GM18907 (cell line): Measurements from ENCODE around the gene ABO.
"Not testable (repeated sequence)": the region's sequence is repeated elsewhere in the genome, so short reads cannot be mapped to it uniquely, and the experiment has no call there.

Experiments
- ATAC-seq: cut with Tn5 transposase; IDR thresholded peaks from one replicate; pipeline ENCODE4 v1.9.1; 2021; ENCODE audit warnings: mild to moderate bottlenecking, moderate library complexity; ENCODE audit not compliant: unreplicated experiment

The ABO gene

DNA sequence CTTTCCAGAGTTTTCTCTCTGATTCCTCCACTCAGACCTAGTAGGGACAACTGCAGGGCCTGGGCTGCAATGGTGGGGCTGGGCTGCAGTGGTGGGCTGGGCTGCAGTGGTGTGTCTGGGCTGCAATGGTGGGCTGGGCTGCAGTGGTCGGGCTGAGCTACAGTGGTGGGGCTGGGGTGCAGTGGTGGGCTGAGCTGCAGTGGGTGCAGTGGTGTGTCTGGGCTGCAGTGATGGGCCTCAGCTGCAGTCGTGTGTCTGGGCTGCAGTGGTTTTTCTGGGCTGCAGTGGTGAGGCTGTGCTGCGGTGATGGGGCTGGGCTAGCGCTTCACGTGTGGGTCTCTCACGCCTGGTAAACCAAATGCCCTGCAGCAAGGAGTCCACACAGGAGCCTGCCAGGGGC, 27.4 kb downstream of the ABO start:
- no peak for ATAC-seq

DNA sequence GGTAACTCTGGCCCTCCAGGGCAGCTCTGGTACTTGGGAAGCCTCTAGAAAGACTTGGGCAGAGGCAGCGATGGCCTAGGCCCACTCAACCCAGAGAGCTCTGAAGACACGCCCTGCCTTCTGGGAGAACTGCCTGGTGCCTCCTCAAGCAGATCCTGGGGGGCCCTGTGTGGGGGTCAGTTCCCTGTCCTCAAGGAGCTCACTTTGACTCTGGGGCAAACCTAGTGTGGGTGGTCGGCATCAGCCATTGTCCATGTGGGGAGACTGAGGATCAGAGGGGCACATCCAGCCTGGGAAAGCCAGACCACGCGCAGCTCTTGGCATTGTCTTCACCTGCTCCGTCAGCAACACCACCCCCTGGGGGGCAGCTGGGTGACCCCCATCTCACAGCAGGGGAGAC, 28.0 kb downstream of the ABO start:
- ATAC-seq, result no peak

DNA sequence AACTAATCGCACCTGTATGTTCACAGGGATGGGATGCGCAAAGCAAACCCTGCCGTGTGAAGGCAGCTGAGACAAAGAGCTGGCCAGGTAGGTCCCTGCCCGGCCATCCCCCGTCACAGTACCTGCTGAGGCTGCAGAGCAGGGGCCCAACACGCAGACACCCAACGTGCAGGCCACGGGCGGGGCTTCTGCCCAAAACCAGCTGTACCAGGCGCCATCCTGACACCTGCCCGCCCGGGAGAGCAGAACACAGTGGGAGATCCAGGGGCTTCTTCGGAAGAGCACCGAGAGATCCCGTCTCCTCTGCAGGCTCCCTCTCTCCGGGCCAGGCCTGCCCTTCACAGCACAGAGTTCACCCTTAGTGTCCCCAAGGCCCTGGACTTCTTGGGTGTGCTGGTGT, 28.4 kb downstream of the ABO start:
- ATAC-seq, result no peak

DNA sequence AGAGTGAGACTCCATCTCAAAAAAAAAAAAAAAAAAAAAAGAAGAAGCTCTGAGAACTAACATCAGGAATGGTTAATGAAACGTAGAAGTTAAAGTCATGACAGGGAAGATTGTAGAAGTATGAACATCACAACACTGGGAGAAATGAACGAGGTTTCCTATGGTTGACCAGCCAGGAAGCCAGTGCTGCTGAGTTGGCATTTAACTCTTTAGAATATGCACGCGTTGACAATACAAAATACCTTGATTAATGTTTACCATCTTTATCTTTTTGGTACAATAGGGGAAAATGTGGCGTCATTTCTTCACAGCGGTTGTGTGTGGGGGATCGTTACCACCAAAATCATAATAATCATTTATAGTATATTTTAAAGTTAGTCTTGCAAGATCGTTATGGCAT, 32.0 kb downstream of the ABO start:
- ATAC-seq, result no peak

DNA sequence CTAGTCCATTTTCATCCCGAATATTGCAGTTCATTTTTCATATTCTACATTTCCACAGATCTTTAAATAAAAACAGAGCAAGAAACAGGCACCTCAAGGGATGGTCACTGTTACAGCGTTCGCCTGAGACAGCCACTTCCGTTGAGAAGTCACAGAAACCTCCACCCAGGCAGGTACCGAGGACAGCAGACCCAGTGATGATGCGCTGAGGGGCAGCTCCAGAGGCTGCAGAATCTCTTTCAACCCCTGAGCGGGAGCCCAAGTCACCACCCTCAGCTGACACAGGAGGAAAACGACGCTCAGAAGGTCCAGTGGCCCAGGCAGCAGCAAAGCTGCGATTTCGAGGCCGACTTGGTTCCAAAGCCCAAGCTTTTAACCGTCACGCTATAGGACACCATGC, 32.8 kb downstream of the ABO start:
- ATAC-seq, result no peak

DNA sequence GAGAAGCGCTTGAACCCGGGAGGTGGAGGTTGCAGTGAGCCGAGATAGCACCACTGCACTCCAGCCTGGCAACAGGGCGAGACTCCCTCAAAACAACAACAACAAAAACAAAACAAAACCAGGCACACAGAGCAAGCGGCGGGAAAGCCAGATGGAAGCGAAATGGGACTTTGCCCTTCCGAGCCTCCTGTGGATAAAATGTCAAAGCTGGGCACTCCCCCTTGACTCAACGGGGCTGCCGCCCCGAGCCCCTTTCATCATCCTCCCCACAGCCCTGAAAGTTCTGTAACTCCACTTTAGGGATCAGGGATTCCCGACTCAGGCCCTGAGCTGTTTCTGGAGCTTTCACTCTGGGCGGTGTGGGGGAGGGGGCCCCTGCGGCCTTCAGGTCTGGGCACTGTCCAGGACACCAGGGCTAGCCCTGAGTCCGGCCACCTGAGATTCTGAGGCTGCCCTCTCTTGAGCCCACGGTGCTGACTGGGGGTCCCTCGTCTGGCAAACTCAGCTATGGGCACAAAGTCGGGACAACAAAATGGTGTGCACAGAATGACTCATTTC, 35.4 kb downstream of the ABO start:
- no peak for ATAC-seq

DNA sequence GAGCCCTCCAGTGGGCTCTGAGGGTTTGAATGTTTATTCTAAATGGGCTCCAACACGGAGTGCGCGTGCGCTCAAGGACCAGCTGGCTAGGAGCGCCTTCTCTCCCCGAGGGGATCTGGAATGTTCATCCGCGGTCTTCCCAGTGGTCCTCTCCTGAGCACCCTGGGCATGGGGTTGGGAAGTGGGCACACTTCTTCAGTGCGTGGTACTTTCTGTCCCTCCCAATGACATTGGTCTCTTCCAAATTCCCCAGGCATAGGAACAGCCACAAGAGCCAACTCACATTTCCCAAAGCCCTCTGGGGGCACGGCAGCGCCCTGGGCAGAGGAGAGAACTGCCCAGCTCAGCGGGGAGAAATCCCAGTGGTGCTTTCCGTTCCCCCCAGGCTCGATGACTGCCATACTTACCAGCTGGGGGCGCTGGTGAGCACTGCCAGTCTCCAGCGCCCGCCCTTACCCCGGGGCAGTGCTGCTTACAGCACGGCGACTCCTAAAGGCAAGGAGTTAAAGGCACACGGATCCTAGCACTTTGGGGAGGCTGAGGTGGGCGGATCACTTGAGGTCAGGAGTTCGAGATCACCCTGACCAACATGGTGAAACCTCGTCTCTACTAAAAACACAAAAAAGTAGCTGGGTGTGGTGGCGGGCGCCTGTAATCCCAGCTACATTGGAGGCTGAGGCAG, 36.0 kb downstream of the ABO start:
- no peak for ATAC-seq

DNA sequence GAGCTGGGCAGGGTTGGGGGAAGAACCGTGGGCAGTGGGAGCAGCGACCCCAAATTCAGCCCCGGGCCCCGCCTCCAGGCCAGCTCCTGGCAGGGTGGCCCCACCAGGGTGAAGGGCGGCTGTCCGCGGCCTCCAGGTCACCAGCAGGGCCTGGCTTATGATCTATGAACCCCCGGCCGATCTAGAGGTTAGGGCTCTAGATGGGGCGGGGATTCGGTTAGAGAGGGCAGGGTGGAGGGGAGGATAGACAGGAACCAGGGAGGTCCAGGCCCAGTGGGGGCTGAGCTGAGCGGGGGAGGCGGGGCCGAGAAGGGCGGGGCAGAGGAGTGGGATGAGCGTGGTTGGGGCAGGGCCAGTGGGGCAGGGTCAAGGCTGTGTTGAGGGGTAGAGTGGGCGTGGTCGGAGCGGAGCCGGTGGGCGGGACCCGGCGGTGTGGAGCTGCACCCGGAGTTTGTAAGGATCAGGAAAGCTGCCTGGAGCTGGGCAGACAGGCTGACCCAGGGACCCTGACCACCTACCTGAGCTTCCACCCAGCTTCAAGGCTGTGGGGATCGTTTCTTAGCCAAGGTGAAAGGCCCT, 36.6 kb downstream of the ABO start:
- ATAC-seq, result no peak

DNA sequence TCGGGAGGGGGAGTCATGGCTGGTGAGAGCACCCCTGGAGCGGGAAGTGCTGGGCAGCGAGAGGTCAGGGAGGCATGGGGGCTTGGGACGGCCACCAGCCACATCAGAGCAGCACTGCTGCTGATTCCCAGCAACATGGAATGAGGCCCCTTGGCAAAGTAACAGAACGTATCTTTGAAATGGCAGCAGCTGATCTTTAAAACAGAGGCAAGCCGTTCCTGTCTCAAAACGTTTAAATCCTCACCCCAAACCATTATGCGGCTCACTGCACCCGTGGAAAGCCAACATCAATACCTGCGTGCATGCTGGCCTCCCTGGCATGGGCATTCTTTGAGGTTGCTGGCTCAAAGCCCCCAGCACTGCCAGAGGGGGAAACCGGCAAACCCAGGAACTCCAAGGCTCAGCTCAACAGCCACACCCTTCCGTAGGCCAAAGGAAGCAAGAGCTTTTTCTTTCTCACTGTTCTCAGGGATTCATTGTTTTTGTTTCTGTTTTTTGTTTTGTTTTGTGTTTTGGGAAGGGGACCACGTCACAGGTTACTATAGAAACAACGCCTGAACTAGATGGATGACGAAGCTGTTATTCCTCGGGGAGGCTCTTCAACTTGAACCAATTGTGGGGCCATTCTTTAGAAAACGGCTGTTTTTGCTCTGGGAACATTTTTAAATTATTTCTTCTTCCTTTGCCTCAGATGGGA, 37.8 kb downstream of the ABO start:
- no peak for ATAC-seq

DNA sequence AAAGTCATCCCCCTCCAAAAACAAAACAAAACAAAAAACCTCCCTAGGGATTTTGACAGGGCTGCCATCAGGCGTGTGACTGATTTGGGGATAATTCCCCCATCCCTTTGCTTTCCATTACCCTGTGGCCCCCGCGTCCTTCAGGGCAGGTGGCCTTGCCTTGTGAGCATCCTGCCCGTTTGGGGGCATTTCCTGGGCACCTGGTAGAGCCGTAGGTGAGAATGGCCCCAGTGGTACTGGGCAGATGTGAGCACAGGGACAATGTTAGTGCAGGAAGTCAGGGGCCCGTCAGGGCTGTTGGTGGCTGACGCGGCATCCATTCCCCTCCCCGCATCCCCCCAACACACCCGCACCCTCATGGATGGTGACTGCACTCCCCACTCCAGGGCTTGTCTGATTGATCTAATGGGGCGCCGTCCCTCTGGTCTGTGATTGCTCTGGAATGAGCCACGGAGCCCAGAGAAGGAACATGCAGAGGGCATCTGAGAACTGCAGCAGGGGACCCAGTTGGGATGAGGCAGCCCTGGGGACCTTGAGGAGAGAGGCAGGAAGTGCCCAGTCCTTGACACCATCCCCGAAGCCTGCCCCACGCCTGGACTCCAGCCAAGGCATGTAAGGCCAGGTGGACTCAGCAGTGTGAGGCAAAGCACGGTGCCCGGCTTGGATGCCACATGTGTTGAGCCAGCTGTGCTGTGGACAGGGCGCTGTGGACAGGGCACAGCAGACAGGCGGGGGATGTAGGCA, 38.5 kb downstream of the ABO start:
- ATAC-seq, result not testable (repeated sequence)

DNA sequence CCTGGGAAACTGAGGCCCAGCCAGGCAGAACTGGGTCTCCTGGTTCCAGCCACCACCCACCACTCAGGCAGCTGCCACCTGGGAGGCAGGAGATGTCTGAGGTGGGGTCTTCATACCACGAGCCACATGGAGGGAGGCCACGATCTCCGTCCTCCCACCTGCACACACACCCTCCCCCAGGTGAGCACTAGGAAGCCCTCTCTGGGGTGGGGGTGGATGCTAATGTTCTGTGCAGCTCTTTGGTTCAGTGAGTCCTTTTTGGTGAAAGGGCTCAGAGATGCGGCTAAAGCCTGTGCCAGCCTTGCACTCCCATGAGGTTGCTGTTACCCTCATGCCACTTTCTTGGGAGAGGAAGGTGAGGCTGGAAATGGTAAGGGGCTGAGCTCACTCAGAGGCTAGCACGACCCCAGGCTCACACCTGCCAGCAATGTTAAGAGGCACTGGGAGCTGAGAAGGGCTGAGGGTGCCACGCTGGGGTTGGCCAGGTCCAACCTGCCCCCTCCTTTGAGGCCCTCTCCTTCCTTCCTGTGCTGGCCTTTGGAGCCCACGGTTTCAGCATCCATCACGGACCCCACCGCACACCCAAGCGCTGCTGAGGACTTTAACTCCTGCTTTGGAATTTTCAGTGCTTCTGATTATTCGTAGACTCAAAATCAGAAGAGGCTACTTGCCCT, 39.3 kb downstream of the ABO start:
- ATAC-seq, result no peak

DNA sequence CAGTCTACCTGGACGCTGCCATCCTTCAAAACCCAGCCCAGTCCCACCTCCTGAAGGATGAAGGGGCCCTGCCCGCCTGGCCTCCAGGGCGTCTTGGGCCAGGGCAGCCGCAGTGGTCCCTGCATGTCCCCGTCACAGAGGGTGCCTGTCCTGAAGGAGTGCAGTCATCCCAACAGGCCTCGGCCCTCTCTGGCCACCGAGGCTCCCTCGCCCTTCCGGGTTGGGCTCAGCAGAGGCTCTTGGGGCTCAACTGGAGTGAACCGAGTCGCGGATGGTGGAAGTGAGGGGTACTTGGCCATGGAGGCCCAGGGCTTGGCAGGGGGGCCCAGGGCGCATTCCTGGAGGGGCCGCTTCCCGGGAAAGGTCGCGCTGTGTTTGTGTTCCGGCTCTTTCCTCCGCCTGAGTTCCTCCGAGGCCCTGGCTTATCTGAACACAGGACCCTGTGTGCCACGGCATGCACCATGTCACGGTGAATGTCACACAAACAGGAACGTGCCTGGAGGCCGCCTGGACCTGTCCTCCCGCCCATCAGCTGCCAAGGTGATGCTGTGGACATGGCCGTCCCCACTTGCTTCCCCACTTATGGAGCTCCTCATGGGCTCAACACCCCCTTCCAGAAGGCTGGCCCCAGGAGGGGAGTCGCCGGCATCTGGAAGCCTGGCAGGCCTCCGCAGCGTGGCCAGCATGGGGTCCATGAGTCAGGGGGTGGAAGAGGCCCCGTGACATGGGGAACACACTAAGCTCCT, 40.3 kb downstream of the ABO start:
- ATAC-seq, result no peak

DNA sequence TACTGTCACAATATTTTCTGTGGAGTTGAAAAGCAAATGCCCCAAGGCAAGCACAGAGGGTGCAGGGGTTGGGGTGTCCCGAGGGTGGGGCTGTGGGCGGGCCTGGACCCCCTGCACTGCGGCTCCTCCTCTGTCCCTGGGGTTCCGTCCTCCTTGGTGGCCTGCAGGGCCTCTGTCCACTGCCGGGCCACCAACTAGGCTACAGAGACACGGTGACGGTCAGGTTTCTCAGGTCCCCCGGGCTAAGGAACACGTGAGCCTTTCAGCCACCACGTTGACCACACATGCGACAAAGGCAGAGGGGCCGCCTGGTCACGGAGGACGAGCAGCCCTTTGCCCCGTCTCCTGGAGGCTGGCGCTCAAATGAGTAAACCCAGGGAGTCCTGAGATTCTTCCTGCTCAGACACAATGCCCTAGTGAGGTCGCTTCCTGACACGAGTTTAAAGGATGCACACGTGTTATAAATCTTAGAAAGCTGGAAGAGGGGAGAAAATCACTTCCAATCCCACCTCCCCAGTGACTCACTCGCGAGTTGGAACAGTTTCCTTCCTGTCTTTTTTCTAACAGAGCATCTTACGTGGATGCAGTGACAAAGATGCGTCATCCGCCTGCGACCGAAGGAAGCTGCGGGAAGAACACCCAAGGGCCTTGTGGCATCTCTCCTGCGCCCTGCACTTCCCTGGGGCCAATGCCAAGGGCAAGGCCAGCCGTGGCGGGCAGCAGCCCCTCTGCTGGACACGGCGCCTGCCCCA, 41.1 kb downstream of the ABO start:
- ATAC-seq, result no peak

DNA sequence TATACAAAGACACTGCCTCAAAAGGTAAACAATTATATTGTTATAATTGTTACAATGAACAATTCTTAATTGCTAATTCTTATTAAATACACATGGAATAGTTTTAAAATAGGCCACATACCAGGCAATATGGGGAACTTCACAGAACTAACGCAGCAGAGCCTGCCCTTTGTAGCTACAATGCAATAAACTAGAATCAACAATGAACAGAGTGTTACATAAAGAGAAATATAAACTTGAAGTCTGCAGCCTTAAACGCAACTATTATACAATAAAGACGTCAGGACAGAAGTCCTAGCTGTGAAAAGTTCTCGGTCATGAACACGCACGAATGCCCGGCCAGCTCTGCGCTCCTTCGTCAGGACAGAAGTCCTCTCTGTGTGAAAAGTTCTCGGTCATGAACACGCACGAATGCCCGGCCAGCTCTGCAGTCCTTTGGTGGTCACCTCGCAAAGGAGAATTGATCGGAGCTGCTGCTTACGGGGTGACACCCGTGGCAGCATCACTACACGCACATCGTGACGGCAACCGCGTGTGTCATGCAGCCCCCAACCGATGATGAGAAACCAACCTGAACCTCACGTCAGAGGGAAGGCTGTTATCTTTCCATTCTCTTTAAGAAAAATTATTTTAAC, 43.0 kb downstream of the ABO start:
- ATAC-seq, result not testable (repeated sequence)

DNA sequence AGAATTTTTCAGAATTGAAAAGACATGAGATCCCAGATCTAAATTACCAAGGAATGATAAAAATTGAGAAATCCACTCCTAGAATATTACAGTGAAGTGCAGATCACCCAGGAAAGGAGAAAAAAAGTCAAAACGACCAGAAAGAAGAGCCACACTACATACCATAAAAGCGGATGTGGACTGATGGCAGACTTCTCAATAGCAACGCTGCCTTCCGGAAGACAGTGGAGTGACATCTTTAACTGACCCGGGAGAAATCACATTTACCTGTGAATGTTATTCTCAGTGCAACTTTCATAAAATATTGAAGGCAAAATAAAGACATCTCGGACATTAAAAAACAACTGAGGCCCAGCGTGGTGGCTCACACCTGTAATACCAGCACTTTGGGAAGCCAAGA, 44.5 kb downstream of the ABO start:
- ATAC-seq, result not testable (repeated sequence)

DNA sequence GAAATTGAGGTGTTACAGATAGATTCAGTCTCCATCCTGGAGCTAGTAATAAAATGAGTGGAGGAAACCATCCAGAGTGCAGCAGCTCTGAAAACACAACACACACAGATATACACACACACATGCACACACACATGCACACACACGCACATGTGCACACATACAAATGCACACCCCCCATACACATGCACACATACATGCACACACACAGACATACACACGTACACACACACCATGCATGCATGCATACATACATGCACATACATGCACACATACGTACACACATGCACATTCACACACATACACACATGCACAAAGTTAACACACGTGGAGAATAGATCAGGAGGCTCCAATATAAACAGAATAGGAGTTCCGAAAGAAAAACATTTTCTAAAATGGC, 44.9 kb downstream of the ABO start:
- no peak for ATAC-seq

DNA sequence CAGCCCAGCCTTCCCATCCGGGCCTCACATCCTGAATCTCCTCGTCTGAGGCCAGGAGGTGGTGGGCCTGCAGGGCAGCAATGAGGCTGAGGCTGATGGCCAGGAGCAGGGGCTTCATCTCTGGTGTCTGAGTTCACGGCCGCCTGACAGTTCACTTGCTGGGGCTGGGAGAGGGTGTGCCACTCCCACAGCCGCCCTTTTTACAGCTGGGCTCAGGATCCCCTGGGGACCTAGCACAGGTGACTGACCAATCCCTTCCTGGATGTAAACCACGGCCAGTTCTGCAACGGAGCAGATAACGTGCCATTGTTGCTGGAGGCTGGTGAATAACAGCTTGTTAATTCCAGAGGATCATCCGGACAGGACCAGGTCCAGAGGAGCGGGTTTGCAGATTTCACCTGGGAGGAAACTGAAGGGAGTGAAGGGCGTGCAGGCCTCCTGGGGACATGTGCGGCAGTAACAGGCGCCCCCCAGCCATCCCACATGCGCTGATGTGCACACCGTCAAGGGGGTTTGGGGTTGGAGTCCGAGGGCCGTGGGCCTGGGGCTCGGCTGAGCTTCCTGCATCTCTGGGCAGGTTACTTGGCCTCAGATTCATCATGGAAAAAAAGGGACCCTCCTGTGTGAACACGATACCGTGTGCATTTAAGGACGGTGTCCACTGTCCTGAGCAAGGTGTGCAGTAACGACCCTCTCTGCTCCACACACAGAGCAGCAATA, 46.4 kb downstream of the ABO start:
- not testable (repeated sequence) for ATAC-seq

DNA sequence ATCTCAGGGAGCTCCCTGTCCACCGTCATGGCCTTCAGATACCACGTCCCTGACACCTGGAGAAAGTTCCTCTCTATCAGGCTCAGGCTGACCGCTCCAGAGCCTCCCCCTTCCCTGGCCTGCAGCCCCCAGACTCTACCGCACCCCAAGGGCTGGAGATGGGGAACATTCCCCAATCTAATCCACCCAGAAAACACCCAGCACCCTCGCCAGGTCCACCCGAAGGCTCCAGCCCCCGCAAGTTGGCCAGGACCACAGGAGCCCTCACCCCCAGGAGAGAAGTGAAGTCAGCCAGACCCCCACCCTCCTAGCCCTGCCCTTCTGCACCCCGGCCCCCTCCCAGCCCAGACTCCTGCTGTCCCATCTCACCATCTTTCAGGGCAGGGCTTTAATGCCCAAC, 47.0 kb downstream of the ABO start:
- ATAC-seq, result not testable (repeated sequence)
